GM23338 (cell line): ENCODE measurements around the gene C17orf114.

Experiments used
- ATAC-seq: fragments of 200-7000 bp; cut with Tn5 transposase; 3 replicates; pipeline ENCODE4 v1.9.1; 2020
- DNase-seq: peaks from one replicate; pipeline ENCODE4 v3.0.0-alpha.2; 2015; ENCODE audit warnings: low spot score
- H2AFZ ChIP-seq: fragments of 200-600 bp; sonication (generic); 2 replicates; pipeline ENCODE4 v1.8.0; 2016; ENCODE audit warnings: antibody characterized with exemption, mild to moderate bottlenecking, moderate library complexity
- H3F3A ChIP-seq: fragments of 200-600 bp; sonication (generic); replicated peaks from 2 replicates; pipeline ENCODE4 v1.8.0; 2017; ENCODE audit warnings: antibody characterized with exemption, mixed run types, low read depth
- H3K27ac ChIP-seq: fragments of 200-600 bp; sonication (generic); 2 replicates; pipeline ENCODE4 v1.6.1; 2016; ENCODE audit warnings: low read depth
- H3K27me3 ChIP-seq: fragments of 200-600 bp; sonication (generic); 2 replicates; pipeline ENCODE4 v1.8.0; 2016; ENCODE audit warnings: mild to moderate bottlenecking, mixed run types, moderate library complexity; ENCODE audit not compliant: insufficient read depth
- H3K36me3 ChIP-seq: fragments of 200-600 bp; sonication (generic); 2 replicates; pipeline ENCODE4 v1.8.0; 2016; ENCODE audit warnings: mild to moderate bottlenecking; ENCODE audit not compliant: insufficient read depth
- H3K4me1 ChIP-seq: fragments of 200-600 bp; sonication (generic); 2 replicates; pipeline ENCODE4 v1.8.0; 2016; ENCODE audit warnings: mild to moderate bottlenecking, moderate library complexity; ENCODE audit not compliant: insufficient read depth
- H3K4me2 ChIP-seq: fragments of 200-600 bp; sonication (generic); 2 replicates; pipeline ENCODE4 v1.7.1; 2017; ENCODE audit warnings: mixed run types
- H3K4me3 ChIP-seq: fragments of 200-600 bp; sonication (generic); 2 replicates; pipeline ENCODE4 v1.6.1; 2016; ENCODE audit warnings: mixed run types
- H3K79me2 ChIP-seq: fragments of 200-600 bp; sonication (generic); replicated peaks from 2 replicates; pipeline ENCODE4 v1.8.0; 2017; ENCODE audit warnings: mild to moderate bottlenecking; ENCODE audit not compliant: insufficient read depth
- H3K9me2 ChIP-seq: fragments of 200-600 bp; sonication (generic); 2 replicates; pipeline ENCODE4 v1.8.0; 2017; ENCODE audit not compliant: insufficient read depth
- H4K20me1 ChIP-seq: fragments of 200-600 bp; sonication (generic); replicated peaks from 2 replicates; pipeline ENCODE4 v1.8.0; 2017; ENCODE audit warnings: mild to moderate bottlenecking; ENCODE audit not compliant: insufficient read depth
- H3K27ac Mint-ChIP-seq: 2 replicates; pipeline ENCODE4 v1.8.0; 2020; ENCODE audit warnings: inconsistent platforms, mild to moderate bottlenecking, moderate library complexity, mixed read lengths
- H3K27me3 Mint-ChIP-seq: 3 replicates; pipeline ENCODE4 v1.8.0; 2022; ENCODE audit warnings: low read depth, mild to moderate bottlenecking, moderate library complexity, mixed read lengths, inconsistent platforms; ENCODE audit not compliant: insufficient read depth, poor library complexity
- H3K36me3 Mint-ChIP-seq: 3 replicates; pipeline ENCODE4 v1.8.0; 2021; ENCODE audit warnings: low read depth, mild to moderate bottlenecking, inconsistent platforms, moderate library complexity, mixed read lengths
- H3K4me1 Mint-ChIP-seq: 3 replicates; pipeline ENCODE4 v1.8.0; 2020; ENCODE audit warnings: mild to moderate bottlenecking, inconsistent platforms, mixed read lengths
- H3K4me3 Mint-ChIP-seq: 3 replicates; pipeline ENCODE4 v1.8.0; 2021; ENCODE audit warnings: moderate library complexity, mild to moderate bottlenecking, inconsistent platforms, mixed read lengths
- H3K9me3 Mint-ChIP-seq: 3 replicates; pipeline ENCODE4 v1.8.0; 2020; ENCODE audit warnings: moderate library complexity, mild to moderate bottlenecking, inconsistent platforms, mixed read lengths
- CREB1 ChIP-seq: fragments of 250-450 bp; sonication (Bioruptor Pico); IDR thresholded peaks from 2 replicates; pipeline ENCODE4 v1.5.0; 2020; ENCODE audit warnings: low read depth, mild to moderate bottlenecking, moderate library complexity
- CTCF ChIP-seq, 2 experiments: fragments of 200-600 bp in 1 of 2; sonication (generic) in 1 of 2; conservative IDR thresholded peaks; 2 replicates each; pipeline versions ENCODE4 v1.5.1 to v1.6.1; 2016 to 2017; ENCODE audit warnings: antibody characterized with exemption in 2 of 2, low read depth in 2 of 2, mild to moderate bottlenecking in 2 of 2, moderate library complexity in 1 of 2
- ETS1 ChIP-seq: IDR thresholded peaks from 2 replicates; pipeline ENCODE4 v1.6.1; 2016; ENCODE audit warnings: antibody characterized with exemption
- EZH2 ChIP-seq: fragments of 200-600 bp; sonication (generic); IDR thresholded peaks from one replicate; pipeline ENCODE4 v1.8.0; 2017; ENCODE audit warnings: antibody characterized with exemption, mild to moderate bottlenecking, low read depth; ENCODE audit not compliant: unreplicated experiment
- EZH2phosphoT487 ChIP-seq: fragments of 200-600 bp; sonication (generic); IDR thresholded peaks from one replicate; pipeline ENCODE4 v1.8.1; 2018; ENCODE audit warnings: antibody characterized with exemption; ENCODE audit not compliant: unreplicated experiment
- JUNB ChIP-seq: IDR thresholded peaks from one replicate; pipeline ENCODE4 v1.6.1; 2016; ENCODE audit warnings: antibody characterized with exemption; ENCODE audit not compliant: unreplicated experiment
- NANOG ChIP-seq: IDR thresholded peaks from 2 replicates; pipeline ENCODE4 v1.6.1; 2016; ENCODE audit warnings: antibody characterized with exemption, borderline replicate concordance
- POLR2AphosphoS5 ChIP-seq: IDR thresholded peaks from 2 replicates; pipeline ENCODE4 v1.6.1; 2016; ENCODE audit warnings: antibody characterized with exemption, low read depth
- REST ChIP-seq: IDR thresholded peaks from one replicate; pipeline ENCODE4 v1.6.1; 2018; ENCODE audit warnings: antibody characterized with exemption; ENCODE audit not compliant: unreplicated experiment
- STAT1 ChIP-seq: IDR thresholded peaks from one replicate; pipeline ENCODE4 v1.6.1; 2016; ENCODE audit warnings: antibody characterized with exemption; ENCODE audit not compliant: unreplicated experiment
- ZNF114 ChIP-seq: fragments of 250-450 bp; sonication (Bioruptor Pico); IDR thresholded peaks from 2 replicates; pipeline ENCODE4 v1.5.0; 2020; ENCODE audit warnings: mild to moderate bottlenecking, moderate library complexity
- ZNF331 ChIP-seq: fragments of 250-450 bp; sonication (Bioruptor Pico); IDR thresholded peaks from 2 replicates; pipeline ENCODE4 v1.5.0; 2020; ENCODE audit warnings: low read depth, mild to moderate bottlenecking, moderate library complexity
- ZNF462 ChIP-seq: fragments of 250-450 bp; sonication (Bioruptor Pico); IDR thresholded peaks from 2 replicates; pipeline ENCODE4 v1.5.0; 2020; ENCODE audit warnings: mild to moderate bottlenecking, moderate library complexity

Gene C17orf114

GRCh38 chr17:4837471-4838308 lies 35.6 kb upstream of the C17orf114 start:
- peaks cover 8% of the 10 kb centered on the region for H3F3A ChIP-seq
- no peak overlapping the region for H3K4me2 ChIP-seq
- H3K36me3 Mint-ChIP-seq: no peaks in the 10 kb centered on the region; the same call in 2 of the 3 replicates
- no peak for ATAC-seq
- no peaks in the 10 kb centered on the region for H3K9me2 ChIP-seq
- H3K9me3 Mint-ChIP-seq: no peaks in the 10 kb centered on the region; the same call in 2 of the 3 replicates
- H3K4me1 ChIP-seq: peaks cover 15% of the 10 kb centered on the region
- peaks cover 40% of the 10 kb centered on the region for H3K4me1 Mint-ChIP-seq
- H3K4me3 ChIP-seq: no peak overlapping the region
- H3K27ac ChIP-seq: 0 out of 2 replicates have a peak overlapping the region, but pooled peaks have one; percentile 50
- no peak for DNase-seq
- no peak overlapping the region for H3K4me3 Mint-ChIP-seq
- H3K27me3 Mint-ChIP-seq: peaks cover 4% of the 10 kb centered on the region
- H3K27me3 ChIP-seq: no peaks in the 10 kb centered on the region
- peaks cover 12% of the 10 kb centered on the region for H4K20me1 ChIP-seq
- no peak overlapping the region for H3K27ac Mint-ChIP-seq
- H3K79me2 ChIP-seq: peaks cover 75% of the 10 kb centered on the region
- no peaks in the 10 kb centered on the region for H3K36me3 ChIP-seq
- TF ChIP-seq EZH2phosphoT487: no peak
- no peak for TF ChIP-seq EZH2
- no peak for TF ChIP-seq ZNF114 (CRISPR knock-in tag)
- no peak for TF ChIP-seq ZNF462 (CRISPR knock-in tag)
- no peak for TF ChIP-seq CTCF (conservative IDR thresholded peaks at IDR 0.05; ENCODE audit: low read depth in 2 of 2)
- no peak for TF ChIP-seq POLR2AphosphoS5
- no peak for TF ChIP-seq CREB1 (CRISPR knock-in tag)
- no peak for TF ChIP-seq ETS1
- no peak for TF ChIP-seq NANOG
- no peak for TF ChIP-seq JUNB
- no peak for TF ChIP-seq ZNF331 (CRISPR knock-in tag)
- TF ChIP-seq STAT1: no peak
- no peak for TF ChIP-seq REST
- H2AFZ ChIP-seq: no peak overlapping the region
